ENCODE results near the gene TGFBR2. TPM values are rescaled to one million over a fixed set of nuclear protein-coding genes. Genes with fewer than 3 reads are reported as not detected.
A peak's percentile ranks its signal among the peaks of the same experiment; 100 is the strongest.

TGFBR2 gene
- total RNA-seq, 1 donor from 2014 or later: 329 TPM

DNA sequence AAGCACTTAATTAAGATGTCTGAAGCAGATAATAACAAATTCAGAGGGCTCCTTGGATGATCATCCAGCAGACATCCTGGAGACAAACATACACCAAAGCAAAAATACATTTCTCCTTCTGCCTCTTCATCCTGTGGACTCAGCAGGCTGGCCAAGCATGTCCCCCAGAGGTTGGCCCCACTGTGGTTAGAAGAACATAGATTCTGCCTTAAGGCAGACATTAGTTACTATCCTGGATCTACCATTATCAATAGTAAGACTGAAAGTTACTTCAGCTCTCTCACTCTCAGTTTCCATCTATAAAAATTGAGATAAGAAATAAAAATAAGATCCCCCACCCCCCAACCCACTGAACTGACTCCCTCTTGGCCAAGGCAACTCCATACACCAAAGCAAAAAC is 28.6 kb upstream of the TGFBR2 start:
- Histone ChIP-seq H3K27ac (no peak overlapping the region), H3K4me1 (no peaks in the 10 kb centered on the region), H3K4me3 (no peak overlapping the region), H3K36me3 (no peaks in the 10 kb centered on the region), H3K27me3 (no peaks in the 10 kb centered on the region), H3K9me3 (no peaks in the 10 kb centered on the region)
- intact Hi-C loops (cut with DNase I): no loop called here
- DNase-seq: no peak
- no peak for ATAC-seq
- TF ChIP-seq, protein P1, sequence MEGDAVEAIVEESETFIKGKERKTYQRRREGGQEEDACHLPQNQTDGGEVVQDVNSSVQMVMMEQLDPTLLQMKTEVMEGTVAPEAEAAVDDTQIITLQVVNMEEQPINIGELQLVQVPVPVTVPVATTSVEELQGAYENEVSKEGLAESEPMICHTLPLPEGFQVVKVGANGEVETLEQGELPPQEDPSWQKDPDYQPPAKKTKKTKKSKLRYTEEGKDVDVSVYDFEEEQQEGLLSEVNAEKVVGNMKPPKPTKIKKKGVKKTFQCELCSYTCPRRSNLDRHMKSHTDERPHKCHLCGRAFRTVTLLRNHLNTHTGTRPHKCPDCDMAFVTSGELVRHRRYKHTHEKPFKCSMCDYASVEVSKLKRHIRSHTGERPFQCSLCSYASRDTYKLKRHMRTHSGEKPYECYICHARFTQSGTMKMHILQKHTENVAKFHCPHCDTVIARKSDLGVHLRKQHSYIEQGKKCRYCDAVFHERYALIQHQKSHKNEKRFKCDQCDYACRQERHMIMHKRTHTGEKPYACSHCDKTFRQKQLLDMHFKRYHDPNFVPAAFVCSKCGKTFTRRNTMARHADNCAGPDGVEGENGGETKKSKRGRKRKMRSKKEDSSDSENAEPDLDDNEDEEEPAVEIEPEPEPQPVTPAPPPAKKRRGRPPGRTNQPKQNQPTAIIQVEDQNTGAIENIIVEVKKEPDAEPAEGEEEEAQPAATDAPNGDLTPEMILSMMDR (IDR thresholded peaks at IDR 0.05): no peak

DNA sequence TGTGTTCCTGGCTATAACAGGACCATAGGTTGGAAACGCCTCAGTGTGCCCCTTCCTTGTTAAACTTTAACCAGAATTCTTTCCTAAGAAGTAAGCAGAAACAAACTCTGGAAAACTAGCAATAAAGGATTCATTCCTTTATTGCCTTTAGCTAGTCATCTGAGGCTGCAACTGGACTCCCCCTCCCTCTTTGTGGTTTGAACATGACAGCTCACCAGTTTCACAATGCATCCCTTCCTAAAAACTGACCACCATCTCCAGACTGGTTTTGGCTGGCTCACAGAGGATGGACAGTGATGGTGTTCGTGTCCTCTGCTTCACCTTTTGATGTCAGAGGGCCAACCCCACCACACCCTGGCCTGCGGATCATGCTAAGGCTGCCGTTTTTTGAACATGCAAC is 27.9 kb upstream of the TGFBR2 start:
- no peaks in the 10 kb centered on the region for H3K9me3 ChIP-seq
- H3K4me1 ChIP-seq: no peaks in the 10 kb centered on the region
- no peak overlapping the region for H3K27ac ChIP-seq
- no peak overlapping the region for H3K4me3 ChIP-seq
- intact Hi-C loops (cut with DNase I): no loop called here
- no peaks in the 10 kb centered on the region for H3K27me3 ChIP-seq
- TF ChIP-seq, protein P1 (IDR thresholded peaks at IDR 0.05): no peak
- H3K36me3 ChIP-seq: no peaks in the 10 kb centered on the region
- peak; percentile 91 for ATAC-seq
- DNase-seq: no peak

DNA sequence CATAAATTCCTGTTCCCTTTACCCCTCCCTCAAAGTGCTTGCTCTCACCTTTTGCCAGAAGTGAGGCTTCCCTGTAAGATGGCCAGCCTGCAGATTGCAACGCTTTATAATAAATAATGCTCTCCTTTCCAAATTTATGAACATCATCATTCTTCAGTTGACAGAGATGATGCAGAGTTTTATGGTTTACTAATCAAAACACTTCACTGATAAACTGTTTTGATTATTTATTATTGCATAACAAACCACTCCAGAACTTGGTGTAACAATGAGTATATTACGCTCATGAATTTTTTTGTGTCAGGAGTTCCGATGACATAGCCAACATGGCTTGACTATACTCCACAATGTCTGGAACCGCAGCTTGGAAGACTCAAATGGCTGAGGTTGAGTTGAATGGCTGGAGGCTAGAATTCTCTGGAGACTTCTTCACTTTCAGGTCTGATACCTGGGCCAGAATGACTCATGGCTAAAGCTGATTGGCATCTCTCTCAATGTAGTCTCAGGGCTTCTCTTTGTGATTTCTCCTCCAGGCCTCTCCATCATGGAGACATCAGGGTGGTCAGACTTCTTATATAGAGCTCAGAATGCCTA is 27.3 kb upstream of the TGFBR2 start:
- no peak overlapping the region for H3K4me3 ChIP-seq
- TF ChIP-seq, protein P1 (IDR thresholded peaks at IDR 0.05): no peak
- H3K27me3 ChIP-seq: no peaks in the 10 kb centered on the region
- no peak overlapping the region for H3K27ac ChIP-seq
- no peak for DNase-seq
- no peaks in the 10 kb centered on the region for H3K36me3 ChIP-seq
- no peak for ATAC-seq
- H3K9me3 ChIP-seq: no peaks in the 10 kb centered on the region
- intact Hi-C loops (cut with DNase I): no loop called here
- no peaks in the 10 kb centered on the region for H3K4me1 ChIP-seq

DNA sequence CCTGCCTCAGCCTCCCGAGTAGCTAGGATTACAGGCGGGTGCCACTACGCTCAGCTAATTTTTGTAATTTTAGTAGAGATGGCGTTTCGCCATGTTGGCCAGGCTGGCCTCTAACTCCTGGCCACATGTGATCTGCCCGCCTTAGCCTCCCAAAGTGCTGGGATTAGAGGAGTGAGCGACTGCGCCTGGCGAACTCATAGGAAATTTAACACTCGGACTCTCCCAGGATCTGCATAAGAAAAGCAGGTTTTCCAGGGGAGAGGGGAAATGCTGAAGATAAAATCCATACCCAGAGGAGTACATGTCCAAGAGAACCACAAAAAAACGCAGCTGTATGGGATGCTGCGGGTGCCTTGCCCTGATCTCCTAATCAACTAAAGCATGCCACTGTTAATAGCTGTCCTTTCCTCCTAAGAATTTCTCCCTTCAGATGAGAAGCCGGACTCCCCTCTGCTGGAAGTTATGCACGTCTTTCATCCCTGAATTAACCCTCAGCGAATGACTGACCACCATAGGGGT is 25.3 kb upstream of the TGFBR2 start:
- intact Hi-C loops (cut with DNase I): no loop called here
- no peak for DNase-seq
- Histone ChIP-seq H3K9me3 (no peaks in the 10 kb centered on the region), H3K4me3 (no peak overlapping the region), H3K4me1 (no peaks in the 10 kb centered on the region), H3K27me3 (no peaks in the 10 kb centered on the region), H3K27ac (no peak overlapping the region), H3K36me3 (no peaks in the 10 kb centered on the region)
- no peak for ATAC-seq
- TF ChIP-seq, protein P1 (IDR thresholded peaks at IDR 0.05): no peak

DNA sequence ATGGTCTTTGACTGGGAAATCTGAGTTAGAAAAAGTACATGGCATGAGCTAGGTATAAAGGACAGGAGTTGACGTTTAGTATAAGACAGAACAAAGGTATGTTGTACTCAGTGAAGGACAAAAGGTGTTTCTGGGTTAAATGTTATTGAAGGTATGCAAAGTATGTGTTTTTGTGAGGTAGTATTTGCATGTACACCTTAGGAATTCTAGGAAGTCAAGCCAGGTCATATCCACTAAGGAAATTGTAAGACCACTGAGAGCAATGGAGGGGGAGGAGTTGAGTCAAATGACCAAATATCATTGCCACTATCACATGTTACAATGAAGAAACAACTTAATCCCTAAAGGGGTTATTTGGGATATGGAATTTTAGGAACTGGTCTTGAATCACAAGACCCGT is 24.4 kb upstream of the TGFBR2 start:
- TF ChIP-seq, protein P1 (IDR thresholded peaks at IDR 0.05): no peak
- no peak overlapping the region for H3K27ac ChIP-seq
- no peaks in the 10 kb centered on the region for H3K36me3 ChIP-seq
- DNase-seq (no peak), ATAC-seq (peak; percentile 55)
- H3K4me1 ChIP-seq: no peaks in the 10 kb centered on the region
- H3K4me3 ChIP-seq: no peak overlapping the region
- H3K9me3 ChIP-seq: no peaks in the 10 kb centered on the region
- intact Hi-C loops (cut with DNase I): no loop called here
- H3K27me3 ChIP-seq: no peaks in the 10 kb centered on the region

DNA sequence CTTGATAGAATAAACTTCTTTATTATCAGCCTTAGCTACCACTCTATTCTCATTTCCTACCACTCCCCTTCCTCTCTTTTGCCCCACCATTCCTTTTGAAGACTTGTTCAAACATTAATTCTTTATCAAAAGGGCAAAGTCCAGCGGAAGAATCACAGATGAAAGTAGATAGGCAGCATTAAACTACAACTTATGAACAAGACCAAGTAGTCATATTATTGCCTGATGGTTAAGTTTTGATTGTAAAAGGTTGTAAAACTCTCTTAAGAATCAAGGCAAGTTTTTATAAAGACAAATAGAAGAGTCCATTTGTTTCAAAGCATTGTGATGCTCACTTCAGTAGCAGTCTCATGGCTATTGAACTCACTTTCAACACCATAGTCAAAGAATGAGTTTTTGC is 22.4 kb upstream of the TGFBR2 start:
- ATAC-seq (no peak), DNase-seq (no peak)
- Histone ChIP-seq H3K27me3 (no peaks in the 10 kb centered on the region), H3K4me3 (no peak overlapping the region), H3K9me3 (no peaks in the 10 kb centered on the region), H3K36me3 (no peaks in the 10 kb centered on the region), H3K4me1 (no peaks in the 10 kb centered on the region), H3K27ac (no peak overlapping the region)
- TF ChIP-seq, protein P1 (IDR thresholded peaks at IDR 0.05): no peak
- intact Hi-C loops (cut with DNase I): no loop called here

Measured in upper lobe of right lung (tissue), 1 donor.